Measurements from ENCODE around the gene CYP1A1.
"Not testable (repeated sequence)": the region's sequence is repeated elsewhere in the genome, so short reads cannot be mapped to it uniquely, and the experiment has no call there.

The CYP1A1 gene

DNA sequence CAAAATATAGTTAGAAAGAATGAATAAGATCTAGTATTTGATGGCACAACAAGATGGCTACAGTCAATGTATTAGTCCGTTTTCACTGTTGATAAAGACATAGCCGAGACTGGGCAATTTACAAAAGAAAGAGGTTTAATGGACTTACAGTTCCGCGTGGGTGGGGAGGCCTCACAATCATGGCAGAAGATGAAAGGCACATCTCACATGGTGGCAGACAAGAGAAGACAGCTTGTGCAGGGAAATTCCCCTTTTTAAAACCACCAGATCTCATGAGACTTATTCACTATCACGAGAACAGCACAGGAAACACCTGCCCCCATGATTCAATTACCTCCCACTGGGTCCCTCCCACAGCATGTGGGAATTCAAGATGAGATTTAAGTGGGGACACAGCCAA lies 12.9 kb upstream of the CYP1A1 start:
- not testable (repeated sequence) for DNase-seq (ENCODE audit: low read depth in 3 of 3)

- DNase-seq (ENCODE audit: low read depth in 3 of 3) = no peak
Measured at GRCh38 chr15:74735305-74735704, 10.0 kb upstream of the CYP1A1 start.

DNA sequence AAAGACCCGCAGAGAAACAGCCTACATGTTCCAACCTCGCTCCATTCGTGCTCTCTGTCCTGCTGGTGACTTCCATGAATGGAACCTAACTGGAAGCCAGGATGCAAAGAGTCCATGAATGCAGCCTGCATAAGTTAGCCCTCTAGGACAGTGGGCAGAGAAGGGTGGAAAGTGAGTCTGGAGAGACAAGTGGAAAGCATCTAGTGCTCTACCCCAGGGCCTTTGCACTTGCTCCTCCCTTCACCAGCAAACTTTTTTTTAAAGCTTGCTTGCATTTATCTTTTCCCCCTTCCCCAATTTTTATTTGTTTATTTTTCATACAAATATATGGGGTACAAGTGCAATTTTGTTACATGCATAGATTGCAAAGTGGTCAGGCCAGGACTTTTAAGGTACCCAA lies 7.9 kb upstream of the CYP1A1 start:
- no peak for DNase-seq (ENCODE audit: low read depth in 3 of 3)

- no peak for DNase-seq (ENCODE audit: low read depth in 3 of 3)
Measured at GRCh38 chr15:74732846-74733245, 7.5 kb upstream of the CYP1A1 start.

- no peak for DNase-seq (ENCODE audit: low read depth in 3 of 3)
Measured at GRCh38 chr15:74730619-74731316, 5.4 kb upstream of the CYP1A1 start.

- not testable (repeated sequence) for DNase-seq (ENCODE audit: low read depth in 3 of 3)
Measured at GRCh38 chr15:74729372-74729771, 4.0 kb upstream of the CYP1A1 start.

- not testable (repeated sequence) for DNase-seq (ENCODE audit: low read depth in 3 of 3)
Measured at GRCh38 chr15:74728699-74729098, 3.4 kb upstream of the CYP1A1 start.

DNA sequence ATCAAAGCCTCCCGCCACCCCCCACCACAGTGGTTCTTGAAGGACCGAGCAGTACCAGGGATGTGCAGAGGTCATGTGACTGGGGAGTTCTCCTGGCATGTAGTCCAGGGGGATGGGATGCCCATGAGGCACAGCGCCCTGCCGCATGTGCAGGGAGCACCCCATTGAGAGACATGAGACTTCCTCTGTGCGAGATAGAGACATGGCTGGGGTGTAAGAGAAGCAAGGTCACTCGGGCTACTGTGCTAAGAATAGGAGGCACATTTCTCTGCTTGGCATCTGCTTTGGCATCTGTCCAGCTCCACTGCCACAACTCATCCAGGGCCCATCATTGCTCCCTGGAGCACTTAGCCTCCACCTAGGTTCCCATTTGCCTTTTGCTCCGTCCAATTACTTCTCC lies 2.4 kb upstream of the CYP1A1 start:
- DNase-seq (ENCODE audit: low read depth in 3 of 3) = no peak

- DNase-seq (ENCODE audit: low read depth in 3 of 3) = no peak
Measured at GRCh38 chr15:74726774-74727164, 1.4 kb upstream of the CYP1A1 start.

- peak in 2 of 3 experiments; percentile 31 to 57 for DNase-seq (ENCODE audit: low read depth in 3 of 3)
Measured at GRCh38 chr15:74725845-74726773, 781 bp upstream of the CYP1A1 start.

DNA sequence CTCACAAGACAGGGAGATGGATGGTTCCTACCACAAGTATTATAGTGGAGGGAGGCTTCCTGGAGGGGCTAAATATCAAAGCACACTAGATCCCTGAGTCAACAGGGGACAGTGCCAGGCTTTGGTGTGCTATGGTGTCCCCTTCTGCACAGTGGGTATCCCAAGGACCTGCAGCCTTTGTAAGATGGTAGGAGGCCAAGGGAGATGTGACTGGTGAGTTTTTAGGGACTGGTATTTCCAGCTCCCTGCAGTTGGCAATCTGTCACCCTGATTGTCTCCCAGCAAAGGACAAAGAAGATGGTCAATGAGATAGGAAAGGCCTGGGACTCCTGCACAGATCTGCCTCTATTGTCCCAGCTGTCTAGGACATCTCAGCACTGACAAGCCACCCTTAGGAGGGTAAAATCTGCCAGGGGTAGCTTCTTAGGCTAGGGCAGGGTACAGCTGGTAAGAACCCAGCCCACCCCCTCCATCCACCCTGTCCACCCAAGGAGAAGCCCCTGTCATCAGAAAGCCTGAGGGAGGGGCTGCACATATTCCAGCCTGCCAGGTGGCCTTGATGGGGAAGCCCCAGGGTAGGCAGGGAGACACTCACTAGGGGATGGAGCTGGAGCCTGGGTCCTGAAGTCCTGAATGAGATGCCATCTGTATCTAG lies 631 bp downstream of the CYP1A1 start:
- DNase-seq (ENCODE audit: low read depth in 3 of 3) = no peak

GRCh38 chr15:74723754-74724334 lies 1.5 kb downstream of the CYP1A1 start:
- no peak for DNase-seq (ENCODE audit: low read depth in 3 of 3)

DNA sequence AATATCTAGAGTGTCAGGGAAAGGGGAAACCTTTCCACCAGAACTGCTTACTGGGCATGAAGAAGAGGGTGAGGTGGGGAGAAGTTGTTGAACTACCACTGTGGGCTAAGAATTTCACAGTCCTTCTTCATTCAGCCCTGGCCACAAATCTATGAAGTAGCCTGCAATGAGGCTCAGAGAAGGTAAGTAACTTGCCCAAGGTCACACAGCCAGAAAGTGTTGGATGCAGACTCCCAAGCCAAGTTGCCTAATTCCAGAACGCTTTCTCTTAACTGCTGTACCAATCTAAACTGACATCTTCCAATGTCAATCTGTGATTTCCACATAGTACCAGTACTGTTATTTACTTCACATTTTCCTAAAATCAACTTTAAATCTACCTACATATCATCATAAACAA lies 2.1 kb downstream of the CYP1A1 start:
- no peak for DNase-seq (ENCODE audit: low read depth in 3 of 3)

GRCh38 chr15:74722591-74722990 lies 2.7 kb downstream of the CYP1A1 start:
- no peak for DNase-seq (ENCODE audit: low read depth in 3 of 3)

- DNase-seq (ENCODE audit: low read depth in 3 of 3) = no peak
Measured at GRCh38 chr15:74716651-74717050, 8.7 kb downstream of the CYP1A1 start.

DNA sequence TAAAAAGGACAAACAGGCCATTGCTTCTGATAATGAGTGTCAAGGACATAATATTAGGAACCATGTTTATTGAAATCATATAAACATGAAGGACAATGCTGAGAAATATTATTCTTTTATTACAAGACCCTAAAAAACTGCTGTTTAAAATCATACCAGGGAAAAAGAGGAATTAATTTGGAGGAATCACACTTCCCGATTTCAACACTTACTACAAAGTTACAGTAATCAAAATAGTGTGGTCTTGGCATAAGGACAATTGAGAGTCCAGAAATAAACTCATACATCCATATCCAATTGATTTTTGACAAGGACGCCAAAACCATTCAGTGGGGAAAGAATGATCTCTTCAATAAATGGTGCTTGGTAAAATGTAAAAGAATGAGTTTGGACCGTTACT lies 13.0 kb downstream of the CYP1A1 start:
- no peak for DNase-seq (ENCODE audit: low read depth in 3 of 3)

DNA sequence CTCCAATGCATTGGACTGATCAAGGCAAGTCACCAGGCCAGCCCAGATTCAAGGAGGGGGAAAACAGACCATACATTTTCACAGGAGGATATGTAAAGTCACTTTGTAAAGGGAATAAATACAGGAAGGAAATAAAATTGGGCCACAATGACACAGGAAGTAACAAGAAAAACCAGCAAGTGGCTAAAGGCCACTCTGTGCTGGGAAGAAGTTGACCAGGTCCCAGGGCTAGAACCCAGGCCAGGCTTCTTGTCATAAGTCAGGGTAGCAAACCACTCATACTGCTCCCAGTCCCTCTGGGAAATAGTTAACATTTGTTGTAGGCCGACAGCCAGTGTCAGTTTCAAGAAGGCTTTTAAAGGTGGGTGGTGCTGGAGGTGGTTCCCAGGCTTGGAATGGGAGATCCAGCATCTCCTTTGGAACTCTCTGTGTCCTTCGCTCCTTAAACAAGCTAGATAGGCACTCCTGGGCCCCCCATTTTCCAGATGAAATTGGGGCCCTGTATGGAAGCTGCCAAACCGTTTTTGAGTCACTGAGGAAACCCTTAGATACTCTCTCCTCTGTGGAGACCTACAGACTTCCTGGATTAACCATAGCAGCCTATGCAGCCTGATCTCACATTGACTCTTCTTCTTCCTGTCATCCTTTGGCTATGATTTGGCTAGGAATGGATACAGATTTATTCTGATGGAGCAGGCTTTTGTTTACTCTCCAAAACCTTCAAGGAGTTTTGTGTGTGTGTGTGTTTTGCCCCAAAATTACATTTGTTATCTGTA lies 14.8 kb downstream of the CYP1A1 start:
- no peak for DNase-seq (ENCODE audit: low read depth in 3 of 3)

- DNase-seq (ENCODE audit: low read depth in 3 of 3) = no peak
Measured at GRCh38 chr15:74709892-74710291, 15.4 kb downstream of the CYP1A1 start.

- no peak for DNase-seq (ENCODE audit: low read depth in 3 of 3)
Measured at GRCh38 chr15:74709011-74709410, 16.3 kb downstream of the CYP1A1 start.

GRCh38 chr15:74696808-74697207 lies 28.5 kb downstream of the CYP1A1 start:
- no peak for DNase-seq (ENCODE audit: low read depth in 3 of 3)

- no peak for DNase-seq (ENCODE audit: low read depth in 3 of 3)
Measured at GRCh38 chr15:74696398-74696729, 29.0 kb downstream of the CYP1A1 start.

Data from stimulated activated CD4-positive, alpha-beta T cell treated with anti-CD3 and anti-CD28 coated beads, TNF-alpha, amount 100 ng/mL, for 24 hours (primary cell).